Measurements from ENCODE around the gene HIPK2.

Gene HIPK2

DNA sequence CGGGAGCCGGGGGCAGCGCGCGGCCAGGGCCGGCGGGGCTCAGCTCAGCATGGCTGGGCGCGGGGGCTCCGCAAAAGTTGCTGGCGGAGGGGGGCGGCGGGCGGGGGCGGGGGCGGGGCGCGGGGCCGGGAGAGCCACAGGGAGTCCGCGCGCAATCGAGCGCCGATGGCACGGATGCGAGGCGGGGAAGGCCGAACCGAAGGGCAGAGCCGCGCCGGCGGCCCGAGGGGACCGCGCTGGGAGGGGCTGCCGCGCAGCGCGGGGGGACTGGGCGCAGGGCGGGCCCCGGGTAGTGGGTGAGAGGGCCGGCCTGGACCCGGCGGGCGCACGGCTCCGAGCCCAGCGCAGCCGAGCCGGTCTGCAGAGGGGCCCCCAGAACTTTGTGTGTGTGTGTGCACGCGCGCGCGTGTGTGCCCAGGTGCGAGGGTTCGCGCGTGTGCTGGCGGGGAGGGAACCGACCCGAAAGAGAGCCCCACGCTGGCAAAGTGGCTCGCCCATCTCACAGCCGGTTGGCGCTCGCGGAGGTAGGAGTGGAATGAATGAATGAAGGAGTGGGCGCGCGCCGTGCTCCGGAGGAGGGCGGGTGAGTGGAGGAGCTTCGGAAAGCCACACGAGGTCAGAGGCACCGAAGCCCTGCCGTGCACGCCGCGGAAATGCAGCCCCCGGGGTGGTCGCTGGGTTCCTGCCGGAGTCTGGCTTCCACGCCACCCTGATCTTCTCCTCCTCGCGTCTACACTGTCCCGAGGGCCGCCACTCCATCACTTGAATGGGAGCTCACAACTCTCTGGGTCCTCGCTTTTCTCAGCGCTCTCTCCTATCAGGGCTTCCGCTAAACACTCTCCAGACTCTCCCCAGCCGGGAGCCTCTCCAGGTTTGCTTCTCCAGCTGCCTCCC, at the start of gene HIPK2:
Gene HIPK2 (minus strand): TSS at position 51 of the 894 bp plus-strand sequence. CDS start 375 bp downstream, outside the sequence.
- DNase-seq (ENCODE audit: extremely low read depth in 1 of 2, low read depth in 1 of 2), result peak; percentile 42 to 51

GRCh38 chr7:139827042-139827441, 49.2 kb upstream of the HIPK2 start:
- DNase-seq (ENCODE audit: extremely low read depth in 1 of 2, low read depth in 1 of 2), result no peak

- no peak for DNase-seq (ENCODE audit: extremely low read depth in 1 of 2, low read depth in 1 of 2)
Observed at GRCh38 chr7:139825666-139826290, 48.0 kb upstream of the HIPK2 start.

- DNase-seq (ENCODE audit: extremely low read depth in 1 of 2, low read depth in 1 of 2), result no peak
Observed at GRCh38 chr7:139823959-139824521, 46.2 kb upstream of the HIPK2 start.

DNA sequence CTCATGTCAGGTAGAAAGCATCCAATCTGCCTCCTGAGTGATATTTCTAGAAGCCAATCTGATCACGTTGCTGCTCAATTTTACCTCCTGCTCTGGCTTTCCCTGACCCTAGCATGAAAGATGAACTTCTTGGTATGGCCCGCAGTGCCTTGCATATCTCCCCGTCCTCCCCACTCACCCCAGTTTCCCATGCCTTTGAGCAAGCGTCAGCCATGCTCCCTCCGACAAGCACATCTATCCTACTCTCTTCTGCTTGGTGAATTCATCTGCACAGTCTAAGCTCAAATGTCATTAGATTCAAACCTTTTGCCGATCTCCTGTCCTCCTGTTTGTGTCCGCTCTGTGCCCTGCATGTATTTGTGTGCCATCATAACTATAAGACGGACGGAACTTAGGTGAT, 45.1 kb upstream of the HIPK2 start:
- DNase-seq (ENCODE audit: extremely low read depth in 1 of 2, low read depth in 1 of 2), result no peak

- DNase-seq (ENCODE audit: extremely low read depth in 1 of 2, low read depth in 1 of 2), result no peak
Observed at GRCh38 chr7:139821349-139822105, 43.7 kb upstream of the HIPK2 start.

DNA sequence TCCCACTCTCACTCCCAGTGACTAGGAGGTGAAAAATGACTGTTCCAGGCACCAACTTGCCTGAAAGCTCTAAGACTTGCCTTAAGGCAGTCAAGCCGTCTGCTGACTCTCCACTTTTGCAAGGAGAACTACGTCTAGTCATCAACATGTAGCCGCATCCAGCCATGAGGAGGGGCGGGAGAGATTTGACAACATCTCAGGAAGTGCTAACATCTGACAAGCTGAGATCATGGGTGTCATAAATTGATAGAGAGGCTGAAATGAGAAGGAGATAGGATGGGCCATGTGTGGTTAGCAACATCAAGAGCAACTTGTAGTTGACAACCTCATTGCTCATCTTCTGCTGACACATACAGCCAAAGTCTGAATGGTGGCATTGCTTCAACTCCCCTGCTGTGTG, 42.3 kb upstream of the HIPK2 start:
- DNase-seq (ENCODE audit: extremely low read depth in 1 of 2, low read depth in 1 of 2), result peak in 1 of 2 donors; percentile 11

GRCh38 chr7:139817249-139817648, 39.5 kb upstream of the HIPK2 start:
- no peak for DNase-seq (ENCODE audit: extremely low read depth in 1 of 2, low read depth in 1 of 2)

DNA sequence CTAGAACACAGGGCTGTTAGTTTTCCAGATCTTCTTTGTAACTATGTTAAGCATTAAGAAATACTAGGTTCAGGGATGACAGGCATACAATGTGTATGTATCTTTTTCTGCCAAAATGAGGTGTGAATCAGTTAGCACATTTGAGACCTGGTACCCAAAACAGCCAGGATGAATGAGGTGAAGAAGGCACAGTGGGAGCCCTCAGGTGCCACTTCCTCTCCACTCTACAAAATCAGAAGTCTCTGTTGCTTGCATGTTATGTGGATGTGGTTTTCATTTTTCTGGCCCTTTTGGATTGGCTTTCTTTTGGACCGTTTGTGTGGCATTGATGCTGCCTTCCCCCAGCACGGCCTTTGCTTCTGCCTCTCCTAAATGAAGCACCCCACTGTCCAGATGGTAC, 35.9 kb upstream of the HIPK2 start:
- DNase-seq (ENCODE audit: extremely low read depth in 1 of 2, low read depth in 1 of 2), result no peak

GRCh38 chr7:139813151-139813550, 35.4 kb upstream of the HIPK2 start:
- no peak for DNase-seq (ENCODE audit: extremely low read depth in 1 of 2, low read depth in 1 of 2)

GRCh38 chr7:139811066-139811465, 33.3 kb upstream of the HIPK2 start:
- no peak for DNase-seq (ENCODE audit: extremely low read depth in 1 of 2, low read depth in 1 of 2)

DNA sequence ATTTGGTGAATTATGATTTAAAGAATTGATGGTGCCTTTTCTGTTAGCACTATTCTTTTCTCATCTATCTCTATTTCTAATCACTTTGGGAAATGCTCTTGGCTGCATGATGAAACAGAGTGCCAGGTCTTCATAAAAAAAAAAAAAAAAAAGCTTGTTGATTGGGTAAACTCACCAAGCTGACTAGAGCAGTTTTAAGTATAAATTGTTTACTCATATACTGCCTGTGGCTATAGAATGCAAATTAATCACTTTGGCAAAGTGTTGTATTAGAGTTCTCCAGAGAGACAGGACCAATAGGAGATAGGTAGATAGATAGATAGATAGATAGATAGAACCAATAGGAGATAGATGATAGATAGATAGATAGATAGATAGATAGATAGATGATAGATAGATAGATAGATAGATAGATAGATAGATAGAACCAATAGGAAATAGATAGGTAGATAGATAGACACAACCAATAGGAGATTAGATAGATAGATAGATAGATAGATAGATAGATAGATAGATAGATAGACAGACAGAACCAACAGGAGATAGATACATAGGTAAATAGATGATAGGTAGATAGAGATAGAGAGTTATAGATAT, 31.1 kb upstream of the HIPK2 start:
- DNase-seq (ENCODE audit: extremely low read depth in 1 of 2, low read depth in 1 of 2), result no peak

GRCh38 chr7:139808427-139808826, 30.6 kb upstream of the HIPK2 start:
- DNase-seq (ENCODE audit: extremely low read depth in 1 of 2, low read depth in 1 of 2), result no peak

DNA sequence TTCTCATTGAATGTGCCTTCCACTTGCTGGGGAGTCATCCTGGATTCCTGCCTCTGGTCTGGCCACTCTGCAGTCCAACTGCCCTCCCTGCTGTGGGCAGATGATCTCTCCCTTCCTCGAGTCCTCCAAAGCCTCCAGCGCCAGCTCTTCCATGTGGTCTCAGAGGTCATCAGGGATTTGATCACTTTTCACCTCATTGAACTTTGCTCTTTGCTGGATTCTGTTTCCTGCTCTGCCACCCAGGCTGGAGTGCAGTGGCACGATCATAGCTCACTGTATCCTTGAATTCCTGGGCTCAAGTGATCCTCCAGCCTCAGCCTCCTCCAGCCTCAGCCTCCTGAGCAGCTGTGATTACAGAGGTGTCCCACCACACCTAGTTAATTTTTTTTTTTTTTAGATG, 29.2 kb upstream of the HIPK2 start:
- DNase-seq (ENCODE audit: extremely low read depth in 1 of 2, low read depth in 1 of 2), result no peak

GRCh38 chr7:139804571-139804970, 26.8 kb upstream of the HIPK2 start:
- no peak for DNase-seq (ENCODE audit: extremely low read depth in 1 of 2, low read depth in 1 of 2)

GRCh38 chr7:139799586-139799985, 21.8 kb upstream of the HIPK2 start:
- no peak for DNase-seq (ENCODE audit: extremely low read depth in 1 of 2, low read depth in 1 of 2)

- DNase-seq (ENCODE audit: extremely low read depth in 1 of 2, low read depth in 1 of 2), result no peak
Observed at GRCh38 chr7:139798892-139799291, 21.1 kb upstream of the HIPK2 start.

DNA sequence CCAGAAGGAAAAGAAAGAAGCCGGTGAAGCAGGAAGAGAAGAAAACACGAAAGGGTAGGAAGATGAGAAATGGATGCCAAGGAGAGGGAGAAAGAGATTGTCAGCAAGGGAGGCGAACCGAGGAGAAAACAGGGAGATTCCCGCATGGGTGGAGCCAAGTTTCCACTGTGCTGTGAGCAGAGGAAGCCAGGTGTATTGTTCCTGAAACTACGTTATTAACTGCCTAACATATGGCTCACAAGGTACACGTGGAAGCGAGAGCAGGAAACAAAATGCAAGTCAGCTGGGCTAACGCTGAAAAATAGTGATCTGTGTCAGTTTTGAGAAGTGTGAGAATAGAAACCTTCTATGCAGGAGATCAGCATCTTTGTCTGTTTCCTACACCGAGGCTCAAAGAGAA, 20.4 kb upstream of the HIPK2 start:
- no peak for DNase-seq (ENCODE audit: extremely low read depth in 1 of 2, low read depth in 1 of 2)

DNA sequence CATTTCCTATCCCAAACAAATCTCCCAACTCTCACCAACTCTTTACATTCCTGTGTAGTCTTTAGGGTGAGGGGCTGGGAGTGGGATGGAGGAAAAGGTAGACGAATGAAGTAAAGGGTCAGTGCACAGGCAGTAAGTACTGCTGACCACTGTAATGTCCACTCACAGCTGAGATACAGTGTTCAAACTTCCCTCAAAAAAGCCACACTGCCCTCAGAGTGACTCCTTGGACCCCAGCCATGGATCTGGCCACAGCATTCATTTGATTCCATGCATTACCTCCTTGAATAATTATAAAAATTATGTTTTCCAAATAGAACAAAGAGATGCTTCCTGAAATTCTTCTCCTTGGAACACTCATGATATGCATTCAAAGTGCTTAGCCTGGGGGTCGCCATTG, 19.8 kb upstream of the HIPK2 start:
- DNase-seq (ENCODE audit: extremely low read depth in 1 of 2, low read depth in 1 of 2), result no peak

DNA sequence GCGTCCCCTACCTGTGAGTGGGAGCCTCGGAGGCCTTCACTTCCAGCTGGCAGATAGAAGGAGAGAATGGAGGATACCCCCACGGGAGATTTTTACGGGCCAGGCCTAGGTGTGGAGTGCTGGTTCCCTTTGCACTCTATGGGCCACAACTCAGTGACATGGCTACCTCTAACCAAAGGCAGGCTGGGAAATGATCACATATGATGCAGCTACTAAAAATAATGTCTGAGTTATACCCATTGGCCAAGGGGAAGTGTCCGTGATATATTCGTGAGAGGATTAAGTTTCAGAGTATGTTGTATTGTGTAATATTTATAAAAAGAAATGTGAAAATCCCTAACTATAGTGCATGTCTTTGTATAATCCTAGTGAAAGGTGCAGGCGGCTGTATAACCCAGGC, 13.5 kb upstream of the HIPK2 start:
- no peak for DNase-seq (ENCODE audit: extremely low read depth in 1 of 2, low read depth in 1 of 2)

DNA sequence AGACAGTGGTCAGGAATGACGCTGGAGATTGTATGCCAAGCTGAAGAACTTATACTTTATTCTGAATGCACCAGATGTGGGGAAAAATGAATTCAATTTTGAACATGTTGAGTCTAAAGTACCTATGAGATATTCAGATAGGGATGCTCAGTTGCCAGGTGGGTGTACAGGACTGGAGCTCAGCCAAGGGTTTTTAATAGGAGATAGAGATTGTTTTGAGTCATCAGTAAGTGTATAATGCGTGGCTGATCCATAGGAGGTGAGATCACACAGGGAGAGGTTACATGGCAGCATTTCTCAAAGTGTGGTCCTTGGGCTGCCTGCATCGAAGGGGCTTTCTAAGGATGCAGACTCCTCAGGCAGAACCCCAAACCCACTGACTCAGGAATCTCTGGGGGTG, 6.8 kb upstream of the HIPK2 start:
- no peak for DNase-seq (ENCODE audit: extremely low read depth in 1 of 2, low read depth in 1 of 2)
